HepG2 (cell line): ENCODE results near the gene C12orf43. TPM values are rescaled to one million over a fixed set of nuclear protein-coding genes. Genes with fewer than 3 reads are reported as not detected.
A peak's percentile ranks its signal among the peaks of the same experiment; 100 is the strongest.

ENCODE experiments used
- ATAC-seq: fragments of 200-7000 bp; cut with Tn5 transposase; 3 replicates; pipeline ENCODE4 v1.9.1; 2020; ENCODE audit warnings: mild to moderate bottlenecking, moderate library complexity
- BruUV-seq: library from RNA; stranded (reverse); fragments of 400-500 nt; replicated peaks from 2 replicates; lab custom pipeline; 2021; lab: Mats Ljungman, UMichigan
- CTCF ChIA-PET: fragments of 300-600 bp; formaldehyde crosslinking; extraction: SDS; loops from one replicate; lab custom pipeline; 2021; ENCODE audit warnings: low total read pairs, inconsistent platforms, low intra/inter-chr PET ratio; lab: Yijun Ruan, JAX
- POLR2A ChIA-PET: fragments of 350-600 bp; sonication (Branson Sonifier 250); formaldehyde crosslinking; loops from one replicate; lab custom pipeline; 2020; ENCODE audit warnings: antibody characterized with exemption, inconsistent platforms; lab: Yijun Ruan, JAX
- DNase-seq: peaks from one replicate; pipeline ENCODE4 v3.0.0-alpha.2; 2015; ENCODE audit warnings: low spot score
- FAIRE-seq: peaks from 3 replicates; lab custom pipeline; 2011; peaks lifted over from hg19 to GRCh38; lab: Jason Lieb, UNC
- H2AFZ ChIP-seq: one replicate; pipeline ENCODE4 v1.6.1; 2011; ENCODE audit warnings: low read length, inconsistent platforms
- H3K27ac ChIP-seq: fragments of 300-600 bp; 3 replicates; pipeline ENCODE4 v1.8.0; 2011; ENCODE audit warnings: mixed run types, mild to moderate bottlenecking, mixed read lengths, low read length, inconsistent platforms; ENCODE audit not compliant: insufficient read depth; ENCODE audit errors: extremely low read length
- H3K27me3 ChIP-seq, 2 experiments: fragments of 200-600 bp in 1 of 2; 2 replicates in 1 of 2; 3 replicates in 1 of 2; pipeline versions ENCODE4 v1.6.0 to v1.8.0; 2011; ENCODE audit warnings: low read length in 2 of 2, mild to moderate bottlenecking in 2 of 2, moderate library complexity in 2 of 2, inconsistent platforms in 1 of 2; ENCODE audit not compliant: insufficient read depth in 2 of 2, control insufficient read depth in 1 of 2
- H3K36me3 ChIP-seq, 2 experiments: fragments of 200-600 bp in 1 of 2; replicated peaks in 1 of 2; 2 replicates in 1 of 2; 3 replicates in 1 of 2; pipeline versions ENCODE4 v1.5.1 to v1.8.0; 2011; ENCODE audit warnings: low read length in 2 of 2, inconsistent platforms in 1 of 2; ENCODE audit not compliant: insufficient read depth in 2 of 2, control insufficient read depth in 1 of 2
- H3K4me1 ChIP-seq: 2 replicates; pipeline ENCODE4 v1.5.1; 2012; ENCODE audit warnings: low read length, inconsistent platforms; ENCODE audit not compliant: insufficient read depth
- H3K4me2 ChIP-seq: 2 replicates; pipeline ENCODE4 v1.6.0; 2011; ENCODE audit warnings: low read depth, low read length, inconsistent platforms
- H3K4me3 ChIP-seq, 3 experiments: fragments of 200-600 bp in 1 of 3; sonication (generic), shearing (Covaris generic) in 1 of 3; replicated peaks in 1 of 3; 2 replicates each; pipeline ENCODE4 v1.5.1; 2011 to 2016; ENCODE audit warnings: low read length in 3 of 3, inconsistent platforms in 2 of 3, low read depth in 2 of 3, mild to moderate bottlenecking in 2 of 3, control low read depth in 1 of 3, mixed read lengths in 1 of 3; ENCODE audit not compliant: insufficient read depth in 1 of 3
- H3K79me2 ChIP-seq: one replicate; pipeline ENCODE4 v1.6.1; 2011; ENCODE audit warnings: low read length, inconsistent platforms; ENCODE audit not compliant: insufficient read depth
- H3K9ac ChIP-seq: 2 replicates; pipeline ENCODE4 v1.6.0; 2011; ENCODE audit warnings: mild to moderate bottlenecking, low read depth, low read length, inconsistent platforms; ENCODE audit not compliant: insufficient read depth
- H3K9me3 ChIP-seq: 2 replicates; pipeline ENCODE4 v1.5.1; 2012; ENCODE audit warnings: mild to moderate bottlenecking, low read length
- H4K20me1 ChIP-seq: 2 replicates; pipeline ENCODE4 v1.6.0; 2011; ENCODE audit warnings: inconsistent platforms, mild to moderate bottlenecking, low read length, moderate library complexity; ENCODE audit not compliant: insufficient read depth
- AHR ChIP-seq: IDR thresholded peaks from 2 replicates; pipeline ENCODE4 v1.6.1; 2018; ENCODE audit warnings: missing genetic modification reagents, missing compliant biosample characterization
- NFRKB ChIP-seq: fragments of 450-650 bp; IDR thresholded peaks from 2 replicates; pipeline ENCODE4 v1.6.1; 2017
- PITX1 ChIP-seq: sonication (generic); formaldehyde crosslinking; IDR thresholded peaks from 2 replicates; pipeline ENCODE4 v1.5.1; 2020; ENCODE audit warnings: mild to moderate bottlenecking, missing genetic modification reagents
- RBM39 ChIP-seq: fragments of 200-400 bp; formaldehyde crosslinking; IDR thresholded peaks from one replicate; pipeline ENCODE4 v1.6.1; 2018; ENCODE audit warnings: antibody characterized with exemption, mild to moderate bottlenecking, low read depth, low read length; ENCODE audit not compliant: poor library complexity, severe bottlenecking
- U2AF2 ChIP-seq: fragments of 200-400 bp; formaldehyde crosslinking; IDR thresholded peaks from 2 replicates; pipeline ENCODE4 v1.6.1; 2017; ENCODE audit warnings: low read depth, mild to moderate bottlenecking, low read length
- ZNF768 ChIP-seq: sonication (generic); formaldehyde crosslinking; IDR thresholded peaks from 2 replicates; pipeline ENCODE4 v1.4.0; 2020; ENCODE audit warnings: missing genetic modification reagents
- WGBS: methylation state at CpG from one replicate; pipeline ENCODE4 v1.1.6; 2017; ENCODE audit warnings: low lambda C conversion rate; 5-methylcytosine and 5-hydroxymethylcytosine counted together
- in situ Hi-C: cut with HindIII; loops from 2 replicates; pipeline ENCODE4 v1.10.0; 2017; ENCODE audit warnings: low pct_unique_long_range_greater_than_20kb; ENCODE audit not compliant: extremely low pct_ligation_motif_present
- intact Hi-C: fragments of 100-400 bp; cut with micrococcal nuclease; formaldehyde crosslinking; loops from one replicate; pipeline ENCODE4 v1.10.0; 2022; ENCODE audit not compliant: unreplicated experiment
- polyA plus RNA-seq, 8 experiments: library from polyadenylated mRNA; depleted of rRNA in 3 of 8; stranded (reverse) in 7 of 8; unstranded in 1 of 8; fragments of >200 nt; fragmentation: Illumina TruSeq in 4 of 8; extraction: Trizol in 4 of 8; gene quantifications; 2 replicates each; pipeline versions ENCODE4 v1.2.1 to v1.2.3, GENCODE V29; 2011 to 2016; ENCODE audit warnings: low read depth in 4 of 8, missing spikeins in 1 of 8, mixed read lengths in 1 of 8; ENCODE audit not compliant: insufficient read depth in 1 of 8
- total RNA-seq, 5 experiments: library from RNA; depleted of rRNA; stranded (reverse); fragments of >200 nt; fragmentation: Illumina TruSeq; extraction: Trizol; gene quantifications; 2 replicates each; pipeline ENCODE4 v1.2.3, GENCODE V29; 2016; ENCODE audit warnings: low read depth in 1 of 5
- TF ChIP-seq, protein P1 (sequence below): sonication (generic); formaldehyde crosslinking; IDR thresholded peaks from 2 replicates; pipeline ENCODE4 v1.5.1; 2020; ENCODE audit warnings: mild to moderate bottlenecking, moderate library complexity, missing genetic modification reagents
- TF ChIP-seq, protein P2 (sequence below): sonication (generic); formaldehyde crosslinking; IDR thresholded peaks from 2 replicates; pipeline ENCODE4 v1.5.1; 2020; ENCODE audit warnings: mild to moderate bottlenecking, missing genetic modification reagents, moderate library complexity
- TF ChIP-seq, protein P3 (sequence below): sonication (generic); formaldehyde crosslinking; IDR thresholded peaks from 2 replicates; pipeline ENCODE4 v1.4.0; 2020; ENCODE audit warnings: mild to moderate bottlenecking, low read depth, missing genetic modification reagents

C12orf43 gene
- total and polyA plus RNA-seq, 2 of the 13 experiments (the other 11 are each of a cell fraction or from before 2014, with no cell fraction given): 7.9 to 11.1 TPM

DNA sequence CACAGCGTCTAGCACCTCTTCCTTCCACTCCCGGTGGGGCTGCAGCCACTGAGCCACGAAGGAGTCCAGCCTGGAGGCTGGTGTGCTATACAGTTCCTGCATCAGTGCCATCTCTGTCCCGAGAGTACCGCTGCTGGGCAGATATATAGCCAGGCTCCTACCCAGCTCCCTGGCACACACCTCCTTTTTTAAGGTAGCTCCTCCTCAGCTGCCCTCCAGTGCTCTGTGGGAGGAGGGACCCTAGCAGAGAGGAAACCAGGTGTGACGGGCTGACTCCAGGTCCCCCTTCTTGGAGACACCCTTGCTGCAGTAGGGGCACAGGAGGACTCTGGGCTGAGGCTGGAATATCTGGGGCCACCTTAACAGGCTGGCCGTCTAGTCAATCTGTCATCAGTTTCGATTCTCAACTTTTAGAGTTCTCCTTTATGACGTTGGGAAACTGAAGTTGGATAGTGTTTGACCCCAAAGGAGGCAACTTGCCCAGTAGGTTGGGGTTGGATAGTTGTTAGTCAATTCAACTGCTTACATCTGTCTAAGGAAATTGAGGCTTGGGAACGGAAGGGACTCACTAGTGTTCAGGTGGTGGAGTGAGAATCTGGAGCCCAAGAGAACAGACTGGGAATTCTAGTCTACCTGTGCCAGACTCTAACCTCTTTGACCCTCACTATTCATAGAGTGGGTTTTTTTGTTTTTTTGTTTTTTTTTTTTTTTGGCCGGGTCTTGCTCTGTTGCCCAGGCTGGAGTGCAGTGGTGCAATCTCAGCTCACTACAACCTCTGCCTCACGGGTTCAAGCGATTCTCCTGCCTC, 22.8 kb upstream of the C12orf43 start, which contains the start of gene OASL:
OASL (minus strand) TSS at position 386 of the 808 bp plus-strand sequence; CDS start at position 111, 275 bp downstream.
- H3K79me2 ChIP-seq: no peaks in the 10 kb centered on the region
- WGBS: 4% methylated on average over 12 of the region's 13 CpGs
- H4K20me1 ChIP-seq: no peaks in the 10 kb centered on the region
- no peaks in the 10 kb centered on the region for H3K36me3 ChIP-seq
- H3K27ac ChIP-seq: no peak within 1 kb of the TSS
- FAIRE-seq (no peak), DNase-seq (no peak), ATAC-seq (peak; percentile 70)
- CTCF ChIA-PET: no interaction called here
- intact Hi-C loops: no loop called here
- peak within 1 kb of the TSS; percentile 78 for H3K4me2 ChIP-seq
- in situ Hi-C loops: no loop called here
- H2AFZ ChIP-seq: peak within 1 kb of the TSS; percentile 45
- H3K27me3 ChIP-seq: peaks cover 0 to 7% of the 10 kb centered on the region in 2 experiments; a peak in 2 of 5 replicates
- peaks cover 27% of the 10 kb centered on the region for H3K4me1 ChIP-seq
- TF ChIP-seq, protein P1, sequence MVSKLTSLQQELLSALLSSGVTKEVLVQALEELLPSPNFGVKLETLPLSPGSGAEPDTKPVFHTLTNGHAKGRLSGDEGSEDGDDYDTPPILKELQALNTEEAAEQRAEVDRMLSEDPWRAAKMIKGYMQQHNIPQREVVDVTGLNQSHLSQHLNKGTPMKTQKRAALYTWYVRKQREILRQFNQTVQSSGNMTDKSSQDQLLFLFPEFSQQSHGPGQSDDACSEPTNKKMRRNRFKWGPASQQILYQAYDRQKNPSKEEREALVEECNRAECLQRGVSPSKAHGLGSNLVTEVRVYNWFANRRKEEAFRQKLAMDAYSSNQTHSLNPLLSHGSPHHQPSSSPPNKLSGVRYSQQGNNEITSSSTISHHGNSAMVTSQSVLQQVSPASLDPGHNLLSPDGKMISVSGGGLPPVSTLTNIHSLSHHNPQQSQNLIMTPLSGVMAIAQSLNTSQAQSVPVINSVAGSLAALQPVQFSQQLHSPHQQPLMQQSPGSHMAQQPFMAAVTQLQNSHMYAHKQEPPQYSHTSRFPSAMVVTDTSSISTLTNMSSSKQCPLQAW (CRISPR knock-in tag): 0 out of 2 replicates have a peak, but pooled peaks have one; percentile 16
- TF ChIP-seq RBM39 (no peak), ZNF768 (CRISPR knock-in tag) (0 out of 2 replicates have a peak, but pooled peaks have one; percentile 18), PITX1 (CRISPR knock-in tag) (0 out of 2 replicates have a peak, but pooled peaks have one; percentile 23), U2AF2 (peak; percentile 98), NFRKB (no peak), AHR (CRISPR knock-in tag) (peak; percentile 39; the same call in 1 of the 2 replicates)
- TF ChIP-seq, protein P2, sequence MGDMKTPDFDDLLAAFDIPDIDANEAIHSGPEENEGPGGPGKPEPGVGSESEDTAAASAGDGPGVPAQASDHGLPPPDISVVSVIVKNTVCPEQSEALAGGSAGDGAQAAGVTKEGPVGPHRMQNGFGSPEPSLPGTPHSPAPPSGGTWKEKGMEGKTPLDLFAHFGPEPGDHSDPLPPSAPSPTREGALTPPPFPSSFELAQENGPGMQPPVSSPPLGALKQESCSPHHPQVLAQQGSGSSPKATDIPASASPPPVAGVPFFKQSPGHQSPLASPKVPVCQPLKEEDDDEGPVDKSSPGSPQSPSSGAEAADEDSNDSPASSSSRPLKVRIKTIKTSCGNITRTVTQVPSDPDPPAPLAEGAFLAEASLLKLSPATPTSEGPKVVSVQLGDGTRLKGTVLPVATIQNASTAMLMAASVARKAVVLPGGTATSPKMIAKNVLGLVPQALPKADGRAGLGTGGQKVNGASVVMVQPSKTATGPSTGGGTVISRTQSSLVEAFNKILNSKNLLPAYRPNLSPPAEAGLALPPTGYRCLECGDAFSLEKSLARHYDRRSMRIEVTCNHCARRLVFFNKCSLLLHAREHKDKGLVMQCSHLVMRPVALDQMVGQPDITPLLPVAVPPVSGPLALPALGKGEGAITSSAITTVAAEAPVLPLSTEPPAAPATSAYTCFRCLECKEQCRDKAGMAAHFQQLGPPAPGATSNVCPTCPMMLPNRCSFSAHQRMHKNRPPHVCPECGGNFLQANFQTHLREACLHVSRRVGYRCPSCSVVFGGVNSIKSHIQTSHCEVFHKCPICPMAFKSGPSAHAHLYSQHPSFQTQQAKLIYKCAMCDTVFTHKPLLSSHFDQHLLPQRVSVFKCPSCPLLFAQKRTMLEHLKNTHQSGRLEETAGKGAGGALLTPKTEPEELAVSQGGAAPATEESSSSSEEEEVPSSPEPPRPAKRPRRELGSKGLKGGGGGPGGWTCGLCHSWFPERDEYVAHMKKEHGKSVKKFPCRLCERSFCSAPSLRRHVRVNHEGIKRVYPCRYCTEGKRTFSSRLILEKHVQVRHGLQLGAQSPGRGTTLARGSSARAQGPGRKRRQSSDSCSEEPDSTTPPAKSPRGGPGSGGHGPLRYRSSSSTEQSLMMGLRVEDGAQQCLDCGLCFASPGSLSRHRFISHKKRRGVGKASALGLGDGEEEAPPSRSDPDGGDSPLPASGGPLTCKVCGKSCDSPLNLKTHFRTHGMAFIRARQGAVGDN (CRISPR knock-in tag): 0 out of 2 replicates have a peak, but pooled peaks have one; percentile 4
- TF ChIP-seq, protein P3, sequence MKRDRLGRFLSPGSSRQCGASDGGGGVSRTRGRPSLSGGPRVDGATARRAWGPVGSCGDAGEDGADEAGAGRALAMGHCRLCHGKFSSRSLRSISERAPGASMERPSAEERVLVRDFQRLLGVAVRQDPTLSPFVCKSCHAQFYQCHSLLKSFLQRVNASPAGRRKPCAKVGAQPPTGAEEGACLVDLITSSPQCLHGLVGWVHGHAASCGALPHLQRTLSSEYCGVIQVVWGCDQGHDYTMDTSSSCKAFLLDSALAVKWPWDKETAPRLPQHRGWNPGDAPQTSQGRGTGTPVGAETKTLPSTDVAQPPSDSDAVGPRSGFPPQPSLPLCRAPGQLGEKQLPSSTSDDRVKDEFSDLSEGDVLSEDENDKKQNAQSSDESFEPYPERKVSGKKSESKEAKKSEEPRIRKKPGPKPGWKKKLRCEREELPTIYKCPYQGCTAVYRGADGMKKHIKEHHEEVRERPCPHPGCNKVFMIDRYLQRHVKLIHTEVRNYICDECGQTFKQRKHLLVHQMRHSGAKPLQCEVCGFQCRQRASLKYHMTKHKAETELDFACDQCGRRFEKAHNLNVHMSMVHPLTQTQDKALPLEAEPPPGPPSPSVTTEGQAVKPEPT (CRISPR knock-in tag): peak; percentile 100
- H3K9me3 ChIP-seq: no peaks in the 10 kb centered on the region
- BruUV-seq: no TSS peak
- peak within 1 kb of the TSS; percentile 19; the same call in 1 of the 2 replicates for H3K9ac ChIP-seq
- POLR2A ChIA-PET: interaction anchor here (0.6 to 1.0 kb wide), 2 partner anchors 10 to 12 kb away, joined by 3 read pairs; no protein-coding TSS in a partner anchor
- H3K4me3 ChIP-seq: peak within 1 kb of the TSS; percentile 9 to 65 (median 50); a peak in 5 of 6 replicates
